HUES6 (cell line): ENCODE measurements around the gene ARHGEF39.
A peak's percentile ranks its signal among the peaks of the same experiment; 100 is the strongest.

Experiments
- H3K27ac ChIP-seq: 2 replicates; pipeline ENCODE4 v1.7.0; 2013; ENCODE audit warnings: low read depth, mild to moderate bottlenecking, low read length, inconsistent platforms
- H3K27me3 ChIP-seq: 2 replicates; pipeline ENCODE4 v1.6.1; 2013; ENCODE audit warnings: low read length; ENCODE audit not compliant: control insufficient read depth, insufficient read depth
- H3K36me3 ChIP-seq: 2 replicates; pipeline ENCODE4 v1.6.1; 2013; ENCODE audit warnings: low read length; ENCODE audit not compliant: control insufficient read depth, insufficient read depth
- H3K4me1 ChIP-seq: 2 replicates; pipeline ENCODE4 v1.6.1; 2013; ENCODE audit warnings: low read length; ENCODE audit not compliant: control insufficient read depth, insufficient read depth
- H3K4me3 ChIP-seq: 2 replicates; pipeline ENCODE4 v1.5.1; 2013; ENCODE audit warnings: low read depth, low read length
- H3K9ac ChIP-seq: one replicate; pipeline ENCODE4 v1.6.1; 2013; ENCODE audit warnings: mild to moderate bottlenecking, low read length
- H3K9me3 ChIP-seq: 2 replicates; pipeline ENCODE4 v1.6.1; 2013; ENCODE audit warnings: low read depth, low read length; ENCODE audit not compliant: control insufficient read depth, insufficient read depth

Gene ARHGEF39

DNA sequence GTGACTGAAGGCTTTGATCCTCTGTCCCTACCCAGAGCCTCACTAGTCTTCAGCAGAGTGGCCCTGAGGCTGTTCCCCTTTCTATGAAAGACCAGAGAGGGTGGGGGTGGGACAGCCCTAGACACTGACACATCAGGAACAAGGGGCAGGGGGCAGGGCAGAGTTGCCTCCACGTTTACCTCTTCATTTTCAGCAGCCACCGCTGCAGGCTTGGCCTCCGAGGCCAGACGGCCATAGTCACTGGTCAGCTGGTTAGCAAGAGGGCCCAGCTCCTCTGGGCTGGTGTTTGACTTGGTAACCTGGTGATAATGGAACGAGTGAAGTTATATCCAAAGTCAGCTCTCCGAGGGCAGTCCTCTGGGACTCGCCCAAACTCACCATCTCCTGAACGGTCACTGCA lies 40.4 kb upstream of the ARHGEF39 start:
- H3K36me3 ChIP-seq = peaks cover 92% of the 10 kb centered on the region
- no peak overlapping the region for H3K27ac ChIP-seq
- no peaks in the 10 kb centered on the region for H3K27me3 ChIP-seq
- H3K4me1 ChIP-seq = no peaks in the 10 kb centered on the region
- H3K4me3 ChIP-seq = no peak overlapping the region
- H3K9ac ChIP-seq = no peak overlapping the region
- H3K9me3 ChIP-seq = no peaks in the 10 kb centered on the region

DNA sequence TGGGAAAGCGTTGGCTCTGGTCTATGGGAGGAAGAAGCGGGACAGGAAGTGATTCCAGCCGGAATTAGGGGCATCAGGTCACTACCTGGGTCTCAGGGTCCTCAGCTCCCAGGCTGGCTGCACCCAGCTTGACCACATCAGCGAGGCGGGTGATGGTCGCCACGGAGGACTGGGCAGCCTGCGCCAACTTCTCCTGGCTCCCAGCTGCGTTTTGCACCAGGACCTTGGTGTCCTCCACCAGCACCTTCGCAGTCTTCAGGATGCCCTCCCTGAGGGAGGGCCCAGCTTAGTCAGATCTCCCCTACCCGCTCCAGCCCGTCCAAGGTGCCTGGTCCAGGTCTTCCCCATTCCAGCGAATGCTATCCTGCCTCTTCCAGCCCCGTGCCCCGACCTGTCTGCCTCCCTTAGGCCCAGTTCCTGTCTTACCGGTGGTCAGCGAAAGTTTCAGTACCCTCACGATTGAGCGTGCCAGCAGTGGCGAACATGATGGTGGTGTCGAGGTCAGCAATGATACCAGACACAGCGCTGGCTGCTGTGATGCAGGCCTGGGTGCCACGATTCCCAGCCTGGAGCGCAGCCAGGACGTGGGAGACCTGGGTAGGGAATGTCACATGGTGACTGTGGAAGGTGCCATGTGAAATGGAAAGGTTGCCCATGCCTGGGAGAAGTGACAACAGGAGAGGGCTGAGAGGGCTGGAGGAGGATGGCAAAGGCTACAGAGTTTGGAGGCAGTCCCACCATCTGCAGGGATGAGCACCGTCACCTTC lies 39.1 kb upstream of the ARHGEF39 start:
- no peaks in the 10 kb centered on the region for H3K4me1 ChIP-seq
- H3K27me3 ChIP-seq = no peaks in the 10 kb centered on the region
- H3K27ac ChIP-seq = no peak overlapping the region
- H3K9me3 ChIP-seq = no peaks in the 10 kb centered on the region
- H3K4me3 ChIP-seq = no peak overlapping the region
- no peak overlapping the region for H3K9ac ChIP-seq
- peaks cover 98% of the 10 kb centered on the region for H3K36me3 ChIP-seq

DNA sequence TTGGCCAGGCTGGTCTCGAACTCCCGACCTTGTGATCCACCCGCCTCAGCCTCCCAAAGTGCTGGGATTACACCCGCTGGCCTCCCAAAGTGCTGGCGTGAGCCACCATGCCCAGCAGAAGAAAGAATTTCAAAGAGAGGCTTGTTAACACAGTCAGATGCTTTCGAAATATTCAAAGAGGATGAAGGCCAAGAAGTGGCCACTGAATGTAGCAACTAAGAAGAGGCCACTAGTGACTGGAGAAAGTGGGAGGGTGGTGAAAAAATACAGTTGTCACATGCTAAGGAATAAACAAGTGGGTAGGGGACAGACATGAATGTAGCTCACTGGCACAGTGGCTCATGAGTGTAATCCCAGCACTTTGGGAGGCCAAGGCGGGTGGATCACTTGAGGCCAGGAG lies 37.7 kb upstream of the ARHGEF39 start:
- no peaks in the 10 kb centered on the region for H3K27me3 ChIP-seq
- H3K27ac ChIP-seq = no peak overlapping the region
- H3K9ac ChIP-seq = no peak overlapping the region
- no peak overlapping the region for H3K4me3 ChIP-seq
- H3K36me3 ChIP-seq = peaks cover 99% of the 10 kb centered on the region
- no peaks in the 10 kb centered on the region for H3K4me1 ChIP-seq
- no peaks in the 10 kb centered on the region for H3K9me3 ChIP-seq

DNA sequence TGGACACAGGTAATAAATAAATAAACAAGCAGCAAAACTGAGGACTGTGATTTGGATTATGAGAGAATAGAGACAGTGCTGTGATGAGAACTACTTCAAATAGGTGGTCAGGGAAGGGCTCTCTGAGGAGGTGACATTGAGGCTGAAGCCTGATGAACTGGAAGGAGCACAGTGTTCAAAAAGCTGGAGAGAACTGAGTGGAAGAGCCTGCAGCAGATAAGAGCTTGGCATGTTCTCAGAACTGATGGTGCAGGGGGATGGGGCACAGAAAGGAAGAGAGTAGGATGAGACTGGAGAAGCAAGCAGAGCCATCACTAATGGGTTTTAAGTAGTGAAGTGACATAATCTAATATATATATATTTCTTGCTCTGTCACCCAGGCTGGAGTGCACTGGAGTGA lies 35.9 kb upstream of the ARHGEF39 start:
- no peaks in the 10 kb centered on the region for H3K27me3 ChIP-seq
- H3K36me3 ChIP-seq = peaks cover 97% of the 10 kb centered on the region
- H3K4me1 ChIP-seq = no peaks in the 10 kb centered on the region
- H3K9ac ChIP-seq = no peak overlapping the region
- no peaks in the 10 kb centered on the region for H3K9me3 ChIP-seq
- H3K27ac ChIP-seq = no peak overlapping the region
- no peak overlapping the region for H3K4me3 ChIP-seq

DNA sequence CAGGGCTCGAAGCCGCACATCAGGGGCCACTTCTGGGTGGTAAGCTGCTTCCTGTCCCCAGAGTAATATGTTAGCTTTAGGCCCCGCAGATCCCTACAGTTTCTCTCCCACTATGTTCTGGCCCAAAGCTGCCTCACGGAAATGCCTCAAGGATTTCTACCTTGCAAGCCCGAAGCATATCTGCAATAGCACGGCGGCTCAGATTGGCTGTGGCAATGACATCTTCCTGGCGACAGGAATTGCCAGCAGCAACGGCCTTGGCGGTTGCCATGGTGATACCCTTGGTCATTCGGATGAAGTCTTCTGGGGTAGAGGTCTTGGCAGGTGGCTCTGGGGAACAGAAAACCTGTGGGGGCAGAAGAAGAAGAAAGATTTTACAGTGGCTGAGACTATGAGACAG lies 35.0 kb upstream of the ARHGEF39 start:
- peaks cover 90% of the 10 kb centered on the region for H3K36me3 ChIP-seq
- H3K27me3 ChIP-seq = no peaks in the 10 kb centered on the region
- H3K27ac ChIP-seq = no peak overlapping the region
- no peak overlapping the region for H3K4me3 ChIP-seq
- H3K9me3 ChIP-seq = no peaks in the 10 kb centered on the region
- H3K4me1 ChIP-seq = no peaks in the 10 kb centered on the region
- no peak overlapping the region for H3K9ac ChIP-seq

DNA sequence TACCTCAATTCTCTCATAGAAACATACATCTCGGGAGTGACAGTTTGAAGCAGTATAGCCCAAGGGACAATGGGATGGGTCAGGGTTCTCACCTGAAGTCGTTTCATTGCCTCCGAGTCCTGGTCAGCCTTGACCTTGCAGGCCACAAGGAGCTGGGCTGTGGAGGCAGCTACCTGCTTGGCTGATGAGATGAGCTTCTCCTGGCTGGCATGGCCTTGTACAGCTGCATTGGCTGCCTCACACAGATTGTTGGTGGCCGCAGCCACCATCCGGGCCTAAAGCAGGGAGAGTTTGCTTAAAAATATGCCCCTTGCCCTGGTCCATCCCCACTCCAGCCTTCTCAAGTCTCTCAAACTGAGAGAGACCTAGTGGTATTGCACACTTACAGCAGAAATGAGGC lies 33.2 kb upstream of the ARHGEF39 start:
- H3K27ac ChIP-seq = no peak overlapping the region
- H3K36me3 ChIP-seq = peaks cover 72% of the 10 kb centered on the region
- H3K4me1 ChIP-seq = no peaks in the 10 kb centered on the region
- no peak overlapping the region for H3K4me3 ChIP-seq
- no peaks in the 10 kb centered on the region for H3K27me3 ChIP-seq
- no peaks in the 10 kb centered on the region for H3K9me3 ChIP-seq
- no peak overlapping the region for H3K9ac ChIP-seq

DNA sequence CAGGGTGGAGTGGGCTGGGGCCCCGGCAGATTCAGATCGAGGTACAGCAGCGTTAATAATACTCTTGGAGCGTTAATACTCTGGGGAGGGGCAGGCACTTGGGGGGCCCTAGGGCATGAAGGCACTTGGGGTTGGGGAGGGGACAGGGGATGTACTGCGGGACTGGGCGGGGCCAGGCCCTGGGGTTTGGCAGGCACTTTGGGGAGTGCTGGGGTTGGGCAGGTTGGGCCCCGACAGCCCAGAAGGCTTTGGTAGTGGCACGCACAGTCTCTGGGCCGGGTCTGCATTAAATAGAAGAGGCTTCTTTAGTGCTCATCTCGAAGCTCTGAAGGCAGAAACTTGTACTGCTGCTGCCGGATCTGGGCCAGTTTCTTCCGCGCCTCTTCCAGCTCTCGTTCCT lies 32.5 kb upstream of the ARHGEF39 start:
- Histone ChIP-seq H3K27ac (no peak overlapping the region), H3K36me3 (peaks cover 65% of the 10 kb centered on the region), H3K27me3 (no peaks in the 10 kb centered on the region), H3K9ac (no peak overlapping the region), H3K9me3 (no peaks in the 10 kb centered on the region), H3K4me3 (no peak overlapping the region), H3K4me1 (no peaks in the 10 kb centered on the region)

DNA sequence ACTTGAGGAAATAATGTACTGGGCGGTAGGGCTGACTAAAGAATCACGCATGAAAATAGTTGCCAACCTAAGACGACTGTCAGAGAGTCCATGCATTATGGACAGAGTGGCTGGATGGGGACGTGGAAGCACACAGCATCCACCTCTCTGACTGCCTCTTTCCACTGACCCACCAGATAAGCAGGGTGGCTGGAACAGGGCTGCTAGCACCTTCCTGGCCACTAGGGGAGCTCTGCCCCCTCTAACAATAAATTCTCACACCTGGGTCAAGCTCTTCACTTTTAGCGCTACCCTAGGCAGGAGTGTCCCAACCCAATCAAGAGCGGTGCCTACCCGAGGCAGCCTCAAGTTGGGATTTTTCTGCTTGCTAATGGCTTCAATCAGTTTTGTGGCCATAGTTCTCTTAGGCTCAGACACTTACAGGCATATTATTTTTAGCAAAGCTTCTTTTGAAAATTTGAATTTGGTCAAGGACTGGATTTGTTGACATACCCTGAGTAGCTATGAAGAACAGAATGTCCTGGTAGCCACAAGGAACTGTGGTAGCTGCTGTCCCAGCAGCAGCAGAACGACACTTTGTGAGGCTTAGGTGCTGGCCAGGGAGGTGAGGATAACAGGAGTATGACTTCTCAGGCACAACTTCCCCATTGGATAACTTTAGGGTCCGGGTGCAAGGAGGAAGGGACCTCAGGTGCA lies 31.7 kb upstream of the ARHGEF39 start:
- peaks cover 3% of the 10 kb centered on the region; the same call in 1 of the 2 replicates for H3K4me1 ChIP-seq
- H3K36me3 ChIP-seq = peaks cover 57% of the 10 kb centered on the region

DNA sequence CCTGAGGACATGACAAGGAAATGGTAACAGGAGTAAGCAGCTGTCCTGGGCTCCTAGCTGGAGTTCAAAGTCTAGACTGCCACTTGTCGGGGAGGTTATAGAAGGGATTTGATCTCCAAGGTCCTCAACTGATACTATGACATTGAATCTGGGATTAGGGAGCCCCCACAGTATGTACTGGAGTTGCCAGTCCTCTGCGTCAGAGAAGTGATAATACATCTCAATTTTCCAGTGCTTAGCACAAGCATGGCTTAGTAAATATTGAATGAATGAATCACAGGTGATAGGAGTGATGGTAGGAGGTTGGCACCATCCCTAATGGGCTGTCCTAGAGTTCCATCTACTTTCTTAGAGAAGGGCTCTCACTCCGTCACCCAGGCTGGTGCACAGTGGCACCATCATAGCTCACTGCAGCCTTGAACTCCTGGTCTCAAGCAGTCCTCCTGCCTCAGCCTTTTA lies 31.0 kb upstream of the ARHGEF39 start:
- Histone ChIP-seq H3K9me3 (no peaks in the 10 kb centered on the region), H3K4me1 (peaks cover 6% of the 10 kb centered on the region; the same call in 1 of the 2 replicates), H3K4me3 (no peak overlapping the region), H3K27ac (no peak overlapping the region), H3K27me3 (no peaks in the 10 kb centered on the region), H3K36me3 (peaks cover 50% of the 10 kb centered on the region), H3K9ac (no peak overlapping the region)

More for the DNA sequence above, 31.7 kb upstream of the ARHGEF39 start:
- Histone ChIP-seq H3K27ac (no peak overlapping the region), H3K9me3 (no peaks in the 10 kb centered on the region), H3K27me3 (no peaks in the 10 kb centered on the region), H3K9ac (no peak overlapping the region), H3K4me3 (no peak overlapping the region)

DNA sequence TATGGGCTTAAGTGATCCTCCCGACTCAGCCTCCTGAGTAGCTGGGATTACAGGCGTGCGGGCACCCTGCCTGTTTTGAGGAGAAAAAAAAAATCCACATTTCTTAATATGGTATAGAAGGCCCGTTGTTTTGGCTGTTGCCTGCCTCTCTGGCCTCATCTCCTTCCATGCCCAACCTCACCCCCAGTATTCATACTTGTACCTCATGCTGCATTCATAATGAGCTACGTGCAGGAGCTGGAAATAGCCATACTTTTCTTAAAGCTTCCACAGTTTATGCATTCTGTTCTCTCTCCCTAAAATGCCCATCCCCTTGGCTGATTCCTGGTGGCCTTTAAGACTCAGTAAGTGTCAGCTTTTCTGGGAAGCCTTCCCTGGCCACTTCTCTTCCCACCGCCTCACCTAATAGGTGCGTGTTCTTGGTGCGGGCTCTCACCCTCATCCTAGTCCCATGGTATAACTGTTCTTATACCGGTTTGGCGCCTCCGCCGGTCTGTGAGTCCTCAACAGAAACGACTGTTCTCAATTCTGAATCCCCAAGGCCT lies 26.8 kb upstream of the ARHGEF39 start:
- peaks cover 15% of the 10 kb centered on the region; the same call in 1 of the 2 replicates for H3K4me1 ChIP-seq
- no peaks in the 10 kb centered on the region for H3K27me3 ChIP-seq
- H3K9me3 ChIP-seq = no peaks in the 10 kb centered on the region
- peaks cover 29% of the 10 kb centered on the region for H3K36me3 ChIP-seq
- H3K4me3 ChIP-seq = peak overlapping the region; percentile 91; the same call in 1 of the 2 replicates
- no peak overlapping the region for H3K27ac ChIP-seq
- no peak overlapping the region for H3K9ac ChIP-seq

DNA sequence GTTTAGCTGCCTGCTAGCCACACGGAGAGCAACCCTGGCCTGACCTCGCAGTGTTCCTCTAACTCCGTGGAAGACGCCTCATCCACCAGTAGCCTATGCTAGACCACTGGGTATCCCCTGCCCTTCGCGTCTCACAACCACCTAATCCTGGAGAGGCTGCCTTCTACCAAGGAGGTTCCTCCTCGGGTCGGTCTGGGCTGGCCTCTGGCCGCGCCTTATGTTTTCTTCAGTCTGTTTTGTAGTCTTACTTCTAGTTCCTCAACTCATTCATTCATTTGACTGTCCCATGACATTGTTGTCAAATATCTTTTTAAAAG lies 26.3 kb upstream of the ARHGEF39 start:
- no peaks in the 10 kb centered on the region for H3K9me3 ChIP-seq
- peaks cover 15% of the 10 kb centered on the region; the same call in 1 of the 2 replicates for H3K4me1 ChIP-seq
- H3K27me3 ChIP-seq = no peaks in the 10 kb centered on the region
- peak overlapping the region; percentile 76 for H3K9ac ChIP-seq
- peak overlapping the region; percentile 91 for H3K4me3 ChIP-seq
- H3K36me3 ChIP-seq = peaks cover 31% of the 10 kb centered on the region
- peak overlapping the region; percentile 85; the same call in 1 of the 2 replicates for H3K27ac ChIP-seq
